Smooth muscle cell (in vitro differentiated cells): Measurements from ENCODE around the gene SLC7A6OS. TPM values are rescaled to one million over a fixed set of nuclear protein-coding genes. Genes with fewer than 3 reads are reported as not detected.

Experiments
- DNase-seq: peaks from one replicate; lab custom pipeline; 2025; ENCODE audit not compliant: unreplicated experiment; lab: John Stamatoyannopoulos, UW
- H2AFZ ChIP-seq: fragments of 200-600 bp; sonication (generic); 2 replicates; pipeline ENCODE4 v1.6.0; 2016; ENCODE audit warnings: antibody characterized with exemption, low read depth, mild to moderate bottlenecking
- H3F3A ChIP-seq: fragments of 200-600 bp; sonication (generic); 2 replicates; pipeline ENCODE4 v1.6.0; 2017; ENCODE audit warnings: antibody characterized with exemption, low read depth
- H3K27ac ChIP-seq: fragments of 200-600 bp; sonication (generic); 2 replicates; pipeline ENCODE4 v1.5.1; 2016; ENCODE audit warnings: low read depth, mild to moderate bottlenecking
- H3K27me3 ChIP-seq: fragments of 200-600 bp; sonication (generic); 2 replicates; pipeline ENCODE4 v1.6.1; 2016; ENCODE audit warnings: low read depth, mild to moderate bottlenecking
- H3K36me3 ChIP-seq: fragments of 200-600 bp; sonication (generic); 2 replicates; pipeline ENCODE4 v1.5.1; 2016; ENCODE audit warnings: low read depth
- H3K4me1 ChIP-seq: fragments of 200-600 bp; sonication (generic); 2 replicates; pipeline ENCODE4 v1.5.1; 2016; ENCODE audit warnings: low read depth
- H3K4me2 ChIP-seq: fragments of 200-600 bp; sonication (generic); 2 replicates; pipeline ENCODE4 v1.6.0; 2016; ENCODE audit warnings: mild to moderate bottlenecking
- H3K4me3 ChIP-seq: fragments of 200-600 bp; sonication (generic); 2 replicates; pipeline ENCODE4 v1.5.1; 2016; ENCODE audit warnings: mild to moderate bottlenecking
- H3K79me2 ChIP-seq: fragments of 200-600 bp; sonication (generic); 2 replicates; pipeline ENCODE4 v1.6.0; 2016; ENCODE audit warnings: low read depth, mild to moderate bottlenecking
- H3K9ac ChIP-seq: fragments of 200-600 bp; sonication (generic); 2 replicates; pipeline ENCODE4 v1.6.0; 2016; ENCODE audit warnings: low read depth
- H3K9me3 ChIP-seq: fragments of 200-600 bp; sonication (generic); replicated peaks from 2 replicates; pipeline ENCODE4 v1.5.1; 2016; ENCODE audit warnings: low read depth
- H4K20me1 ChIP-seq: fragments of 200-600 bp; sonication (generic); 2 replicates; pipeline ENCODE4 v1.6.0; 2016; ENCODE audit warnings: low read depth
- CTCF ChIP-seq: fragments of 200-600 bp; sonication (generic); IDR thresholded peaks from 2 replicates; pipeline ENCODE4 v1.5.1; 2017; ENCODE audit warnings: borderline replicate concordance, mild to moderate bottlenecking, antibody characterized with exemption; ENCODE audit not compliant: insufficient read depth, poor library complexity, severe bottlenecking
- WGBS: methylation state at CpG from one replicate; pipeline ENCODE4 v1.1.7; 2016; ENCODE audit warnings: low lambda C conversion rate; 5-methylcytosine and 5-hydroxymethylcytosine counted together
- polyA plus RNA-seq: library from polyadenylated mRNA; unstranded; fragments of >200 nt; fragmentation: Nextera tagmentation; extraction: Ambion mirVana; gene quantifications from 2 replicates; pipeline ENCODE4 v1.2.1, GENCODE V29; 2016
- total RNA-seq: library from RNA; depleted of rRNA; stranded (reverse); fragments of >200 nt; gene quantifications from 2 replicates; pipeline ENCODE4 v1.2.3, GENCODE V29; 2014

Gene SLC7A6OS
- total and polyA plus RNA-seq, 2 experiments from 2014 or later = 9.6 to 13.9 TPM

GRCh38 chr16:68342620-68343019 lies 31.9 kb upstream of the SLC7A6OS start:
- no peaks in the 10 kb centered on the region for H4K20me1 ChIP-seq
- no peaks in the 10 kb centered on the region for H3K9me3 ChIP-seq
- WGBS = 93% methylated on average over 7 of the region's 7 CpGs
- TF ChIP-seq CTCF = no peak
- no peak overlapping the region for H3K27ac ChIP-seq
- no peaks in the 10 kb centered on the region for H3K79me2 ChIP-seq
- no peak for DNase-seq
- no peaks in the 10 kb centered on the region for H3F3A ChIP-seq
- H3K4me3 ChIP-seq = no peak overlapping the region
- H3K4me2 ChIP-seq = no peak overlapping the region
- H2AFZ ChIP-seq = no peak overlapping the region
- H3K9ac ChIP-seq = no peak overlapping the region
- peaks cover 12% of the 10 kb centered on the region for H3K36me3 ChIP-seq
- H3K27me3 ChIP-seq = no peaks in the 10 kb centered on the region
- H3K4me1 ChIP-seq = no peaks in the 10 kb centered on the region

GRCh38 chr16:68339214-68339613 lies 28.5 kb upstream of the SLC7A6OS start:
- DNase-seq = no peak
- H3K36me3 ChIP-seq = peaks cover 19% of the 10 kb centered on the region
- no peak for TF ChIP-seq CTCF

GRCh38 chr16:68338326-68339119 lies 27.8 kb upstream of the SLC7A6OS start:
- Histone ChIP-seq H3F3A (no peaks in the 10 kb centered on the region), H3K4me2 (no peak overlapping the region), H4K20me1 (no peaks in the 10 kb centered on the region), H3K4me3 (no peak overlapping the region), H2AFZ (no peak overlapping the region), H3K27me3 (no peaks in the 10 kb centered on the region), H3K79me2 (no peaks in the 10 kb centered on the region), H3K36me3 (peaks cover 19% of the 10 kb centered on the region), H3K9ac (no peak overlapping the region), H3K4me1 (no peaks in the 10 kb centered on the region), H3K27ac (no peak overlapping the region), H3K9me3 (no peaks in the 10 kb centered on the region)
- TF ChIP-seq CTCF = no peak
- WGBS = 97% methylated on average over 16 of the region's 16 CpGs
- no peak for DNase-seq

More at GRCh38 chr16:68339214-68339613, 28.5 kb upstream of the SLC7A6OS start:
- 98% methylated on average over 13 of the region's 13 CpGs for WGBS
- Histone ChIP-seq H3K79me2 (no peaks in the 10 kb centered on the region), H3K27me3 (no peaks in the 10 kb centered on the region), H3K9me3 (no peaks in the 10 kb centered on the region), H3K27ac (no peak overlapping the region), H3F3A (no peaks in the 10 kb centered on the region), H3K4me2 (no peak overlapping the region), H3K4me1 (no peaks in the 10 kb centered on the region), H3K9ac (no peak overlapping the region), H2AFZ (no peak overlapping the region), H4K20me1 (no peaks in the 10 kb centered on the region), H3K4me3 (no peak overlapping the region)

DNA sequence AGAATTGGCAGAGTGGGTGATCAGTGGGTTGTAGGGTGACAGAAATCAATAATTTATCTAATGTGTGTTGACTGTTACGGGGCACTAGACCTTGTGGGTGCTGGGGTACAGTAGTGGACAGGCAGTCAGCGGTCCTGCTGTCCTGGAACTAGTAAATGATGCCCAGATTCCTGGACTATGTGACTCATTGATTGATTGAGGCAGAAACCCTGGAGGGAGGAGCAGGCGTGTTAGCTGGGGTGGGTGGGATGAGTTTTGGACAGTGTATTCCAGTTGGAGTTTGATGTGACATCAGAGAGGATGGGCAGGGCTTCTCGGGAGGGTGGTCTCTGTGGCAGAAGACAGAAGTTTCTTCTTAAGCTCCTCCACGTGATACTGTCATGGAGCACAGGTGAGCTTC lies 24.4 kb upstream of the SLC7A6OS start:
- Histone ChIP-seq H3K79me2 (no peaks in the 10 kb centered on the region), H2AFZ (no peak overlapping the region), H4K20me1 (no peaks in the 10 kb centered on the region), H3K4me2 (no peak overlapping the region), H3K9ac (no peak overlapping the region), H3K9me3 (no peaks in the 10 kb centered on the region), H3K36me3 (peaks cover 10% of the 10 kb centered on the region), H3K27ac (no peak overlapping the region), H3K4me3 (no peak overlapping the region), H3K4me1 (no peaks in the 10 kb centered on the region), H3K27me3 (no peaks in the 10 kb centered on the region), H3F3A (no peaks in the 10 kb centered on the region)
- no peak for TF ChIP-seq CTCF
- WGBS = 85% methylated on average over 5 of the region's 5 CpGs
- no peak for DNase-seq
